Heart left ventricle (tissue), 16 donors: ENCODE data around the gene CCDC169. TPM values are rescaled to one million over a fixed set of nuclear protein-coding genes. Genes with fewer than 3 reads are reported as not detected.

Experiments used
- ATAC-seq, 4 donors: fragments of 200-7000 bp; cut with Tn5 transposase; one replicate each; pipeline ENCODE4 v1.9.1; 2020 to 2022; ENCODE audit warnings: moderate library complexity in 4 of 4, mild to moderate bottlenecking in 3 of 4, moderate number of reproducible peaks in 1 of 4
- DNase-seq, 5 donors: peaks; one replicate each; pipeline ENCODE4 v3.0.0-alpha.2; 2020
- H3K27ac ChIP-seq, 12 donors: fragments of 200-600 bp; sonication (generic) in 4 of 12; one replicate each; pipeline versions ENCODE4 v1.5.0 to v1.8.0; 2016 to 2022; ENCODE audit warnings: mild to moderate bottlenecking in 2 of 12
- H3K27me3 ChIP-seq, 9 donors: fragments of 200-600 bp; sonication (generic) in 2 of 9; one replicate each; pipeline versions ENCODE4 v1.5.1 to v1.8.0; 2016 to 2022; ENCODE audit warnings: mild to moderate bottlenecking in 3 of 9
- H3K36me3 ChIP-seq, 9 donors: fragments of 200-600 bp; sonication (generic) in 2 of 9; one replicate each; pipeline versions ENCODE4 v1.5.0 to v1.8.0; 2018 to 2022; ENCODE audit warnings: mild to moderate bottlenecking in 2 of 9
- H3K4me1 ChIP-seq, 12 donors: fragments of 200-600 bp; sonication (generic) in 4 of 12; one replicate each; pipeline versions ENCODE4 v1.5.0 to v1.8.0; 2016 to 2022; ENCODE audit warnings: mild to moderate bottlenecking in 3 of 12
- H3K4me3 ChIP-seq, 12 donors: fragments of 200-600 bp; sonication (generic) in 4 of 12; one replicate each; pipeline versions ENCODE4 v1.5.0 to v1.8.0; 2017 to 2022; ENCODE audit warnings: mild to moderate bottlenecking in 9 of 12, moderate library complexity in 4 of 12
- H3K9me3 ChIP-seq, 12 donors: fragments of 200-600 bp; sonication (generic) in 4 of 12; one replicate each; pipeline versions ENCODE4 v1.5.0 to v1.8.0; 2016 to 2022; ENCODE audit warnings: mild to moderate bottlenecking in 1 of 12
- CTCF ChIP-seq, 12 donors: fragments of 200-600 bp; sonication (generic) in 4 of 12; IDR thresholded peaks; one replicate each; pipeline versions ENCODE4 v1.5.0 to v1.8.0; 2018 to 2022; ENCODE audit warnings: antibody characterized with exemption in 12 of 12, mild to moderate bottlenecking in 5 of 12
- POLR2A ChIP-seq, 2 donors: fragments of 450-650 bp; IDR thresholded peaks; one replicate each; pipeline ENCODE4 v1.6.1; 2017; ENCODE audit warnings: antibody characterized with exemption in 2 of 2, mild to moderate bottlenecking in 2 of 2, moderate library complexity in 2 of 2
- WGBS, 4 donors: extraction: QIAGEN DNeasy Blood & Tissue Kit in 2 of 4; methylation state at CpG; one replicate each; pipeline versions ENCODE4 v1.1.5 to v1.1.7; 2013 to 2018; 5-methylcytosine and 5-hydroxymethylcytosine counted together
- intact Hi-C, 10 donors: fragments of 100-400 bp; cut with DNase I; formaldehyde crosslinking; loops; one replicate each; pipeline versions ENCODE4 v1.11.1 to v1.14.2; 2022
- polyA plus RNA-seq, 2 donors: library from polyadenylated mRNA; stranded (reverse); fragments of 200-250 nt; gene quantifications; one replicate each; pipeline ENCODE4 v1.2.3, GENCODE V29; 2013
- total RNA-seq, 9 donors: library from RNA; depleted of rRNA in 2 of 9; stranded (reverse); fragments of >200 nt in 2 of 9; fragmentation: NEBNext Ultra II Directional in 3 of 9; extraction: Animal tissue kit (Norgen Biotek cat#: 25700) in 3 of 9; gene quantifications; one replicate each; pipeline versions ENCODE4 v1.1.0 to v1.2.4, GENCODE V29; 2016 to 2023
- donor health status: ischemic (EF 13 %, LVEDD 7.1; RV severe dilation, severe dysfunction).
- donor health status: healthy with polysubstance abuse.
- donor health status: DM: no; HTN: yes; CAD: no.
- donor health status: DM: no; HTN: no; CAD: no.
- donor health status: ischemic (EF 25% LVEDD 6.9; RV normal size, moderate dysfunction).
- donor health status: ischemic (EF 25% LVEDD 5.7; RV mildly dilated, moderate dysfunction).
- donor health status: healthy.
- donor health status: DM: yes; HTN: yes; CAD: no.
- donor health status: ischemic (EF 35%, LVEDD 5.7; RV mildly dilated, moderate dysfunction).
- donor health status: nonischemic (EF 11% LVEDD 7.7; RV severe dilation, severe dysfunction).
- donor health status: DM: yes; HTN: yes; CAD: no.
- donor health status: PGD.
- donor health status: ischemic (EF 29% LVEDD 5.4; RV normal size, mild dysfunction).
- donor health status: nonischemic (EF 23%, LVEDD 6.1; RV moderate dilation, normal function).

CCDC169 gene
- total and polyA plus RNA-seq, 11 donors: 0.20 to 5.7 (median 1.4) TPM

DNA sequence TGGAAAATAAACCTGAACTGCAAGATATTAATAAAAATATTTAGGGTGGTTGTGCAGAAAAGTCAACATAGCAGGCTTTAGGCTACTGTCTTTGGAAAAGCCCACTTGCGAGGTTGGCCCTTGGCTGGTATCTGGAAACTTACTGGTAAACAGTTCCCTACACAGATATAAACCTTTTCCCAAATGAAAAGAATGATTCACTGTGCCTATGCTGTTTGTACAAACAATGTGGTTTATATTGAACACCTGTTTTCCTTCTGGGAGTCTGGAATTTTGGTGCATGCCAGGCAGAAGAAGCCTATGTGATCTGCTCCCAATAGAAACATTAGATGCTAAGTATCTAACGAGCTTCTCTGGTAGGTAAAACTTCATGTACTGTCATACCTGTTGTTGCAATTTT is 53.5 kb downstream of the CCDC169 start:
- intact Hi-C loops: no loop called here
- no peak overlapping the region for H3K27ac ChIP-seq
- peaks cover 0 to 17% (median 0%) of the 10 kb centered on the region in 12 donors for H3K9me3 ChIP-seq
- 73 to 85% (median 80%) methylated on average over 2 of the region's 2 CpGs for WGBS, 4 donors
- H3K36me3 ChIP-seq: no peaks in the 10 kb centered on the region
- no peaks in the 10 kb centered on the region for H3K4me1 ChIP-seq
- H3K4me3 ChIP-seq: no peak overlapping the region
- no peaks in the 10 kb centered on the region for H3K27me3 ChIP-seq
- DNase-seq (no peak), ATAC-seq (no peak)
- TF ChIP-seq POLR2A (IDR thresholded peaks at IDR 0.05) (no peak), CTCF (IDR thresholded peaks at IDR 0.05) (no peak)

DNA sequence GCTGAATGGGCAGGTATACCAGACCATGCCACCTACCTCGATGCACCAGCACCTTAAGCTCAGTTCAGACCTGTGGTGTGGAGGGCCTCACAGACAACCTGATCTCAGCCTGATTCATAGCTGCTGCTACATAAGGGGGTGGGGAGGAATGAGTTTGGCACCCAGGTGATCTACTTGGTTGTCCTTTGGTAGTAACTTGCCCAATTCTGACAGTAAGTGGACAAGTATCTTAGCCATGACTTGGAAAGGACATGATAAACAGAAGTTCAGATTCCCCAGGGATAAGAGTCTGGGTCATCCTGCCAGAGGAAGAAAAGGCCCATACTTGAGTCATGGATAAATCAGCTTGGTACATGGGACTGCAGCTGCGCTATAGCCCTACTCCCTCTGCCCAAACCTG is 54.9 kb downstream of the CCDC169 start:
- intact Hi-C loops: no loop called here
- Histone ChIP-seq H3K27me3 (no peaks in the 10 kb centered on the region), H3K36me3 (no peaks in the 10 kb centered on the region), H3K9me3 (peaks cover 0 to 17% (median 0%) of the 10 kb centered on the region in 12 donors), H3K4me3 (no peak overlapping the region), H3K4me1 (no peaks in the 10 kb centered on the region), H3K27ac (no peak overlapping the region)
- TF ChIP-seq CTCF (IDR thresholded peaks at IDR 0.05) (no peak), POLR2A (IDR thresholded peaks at IDR 0.05) (no peak)
- WGBS, 4 donors: 85 to 96% (median 90%) methylated on average over 2 of the region's 2 CpGs
- DNase-seq: no peak
- ATAC-seq: no peak

DNA sequence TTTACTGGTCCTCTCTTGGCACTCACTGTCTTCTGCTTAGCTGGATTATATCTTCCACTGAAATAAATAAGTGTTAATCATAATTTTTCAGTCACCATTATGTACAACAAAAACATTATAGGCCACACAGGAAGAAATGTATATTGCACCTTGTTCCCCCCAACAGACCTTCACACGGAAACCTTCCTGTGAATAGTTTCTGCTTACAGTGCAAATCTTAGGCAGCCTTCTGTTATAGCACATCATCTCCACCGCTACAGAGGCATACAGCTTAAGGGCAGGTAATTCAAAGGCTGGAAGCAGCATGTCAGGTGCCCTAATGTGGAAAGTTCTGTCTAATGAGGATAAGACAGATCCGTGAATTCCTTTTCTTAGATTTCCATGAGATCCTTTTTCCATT is 66.4 kb downstream of the CCDC169 start:
- ATAC-seq (no peak), DNase-seq (no peak)
- H3K27ac ChIP-seq: no peak overlapping the region
- H3K9me3 ChIP-seq: peaks cover 0 to 22% (median 8%) of the 10 kb centered on the region in 12 donors
- H3K4me1 ChIP-seq: no peaks in the 10 kb centered on the region
- intact Hi-C loops: no loop called here
- no peaks in the 10 kb centered on the region for H3K27me3 ChIP-seq
- no peak for TF ChIP-seq POLR2A (IDR thresholded peaks at IDR 0.05)
- TF ChIP-seq CTCF (IDR thresholded peaks at IDR 0.05): no peak
- no peak overlapping the region for H3K4me3 ChIP-seq
- WGBS, 4 donors: 73 to 91% (median 79%) methylated on average over 3 of the region's 3 CpGs
- H3K36me3 ChIP-seq: no peaks in the 10 kb centered on the region

- Histone ChIP-seq H3K36me3 (no peaks in the 10 kb centered on the region), H3K27me3 (no peaks in the 10 kb centered on the region), H3K9me3 (peaks cover 0 to 26% (median 12%) of the 10 kb centered on the region in 12 donors), H3K27ac (no peak overlapping the region), H3K4me3 (no peak overlapping the region), H3K4me1 (no peaks in the 10 kb centered on the region)
- WGBS, 4 donors: 58 to 65% (median 63%) methylated on average over 1 of the region's 1 CpG
- DNase-seq (no peak), ATAC-seq (no peak)
- TF ChIP-seq POLR2A (IDR thresholded peaks at IDR 0.05) (no peak), CTCF (IDR thresholded peaks at IDR 0.05) (no peak)
- intact Hi-C loops: no loop called here
Measured at GRCh38 chr13:36224730-36225129, 72.9 kb downstream of the CCDC169 start.
